ENCODE data around the gene CFAP68. TPM values are rescaled to one million over a fixed set of nuclear protein-coding genes. Genes with fewer than 3 reads are reported as not detected.

Gene CFAP68
- total and polyA plus RNA-seq, 2 of the 4 experiments (the other 2 are of a cell fraction): 10.2 to 17.0 TPM

DNA sequence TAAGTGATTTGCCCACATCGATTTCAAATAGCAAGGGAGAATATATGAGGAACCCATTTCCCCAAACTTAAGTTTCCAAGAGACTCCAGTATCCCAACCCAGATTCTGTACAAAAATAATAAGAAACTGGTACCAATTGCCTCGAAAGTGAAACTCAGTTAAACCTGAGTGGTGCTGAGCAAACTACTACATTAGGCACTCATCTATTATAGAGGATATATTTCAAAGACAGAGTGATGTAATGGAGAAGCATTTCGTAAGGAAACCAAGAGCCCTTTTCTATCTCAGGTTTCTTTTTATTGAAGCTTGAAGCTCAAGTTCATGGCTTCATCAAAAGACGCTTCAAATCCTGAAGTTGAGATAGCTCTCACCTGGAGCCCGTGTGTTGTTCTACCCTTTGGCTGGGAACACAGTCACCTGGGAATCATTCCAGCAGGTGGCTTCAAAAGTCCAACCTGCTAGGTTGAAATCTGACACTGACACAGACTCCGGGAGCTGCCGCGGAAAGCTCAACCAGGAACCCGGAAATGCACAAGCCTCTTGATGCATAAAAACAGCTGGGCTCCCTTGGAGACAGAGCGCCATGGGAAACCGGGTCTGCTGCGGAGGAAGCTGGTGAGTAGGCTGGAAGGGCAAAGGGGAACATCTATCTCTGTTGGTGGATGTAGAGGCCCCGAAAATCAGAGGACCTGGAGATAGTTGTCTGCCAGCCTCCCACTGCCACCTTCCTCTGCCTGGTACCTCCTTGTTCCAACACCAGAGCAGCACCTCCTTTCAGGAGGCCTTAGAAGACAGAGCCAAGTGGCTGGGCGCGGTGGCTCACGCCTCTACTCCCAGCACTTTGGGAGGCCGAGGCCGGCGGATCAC, 39.3 kb downstream of the CFAP68 start, which contains the start of gene C11orf52:
C11orf52 (plus strand) TSS at position 524 of the 867 bp plus-strand sequence; CDS start at position 584, 60 bp downstream.
- dilution Hi-C loops (cut with HindIII; ENCODE audit: low sequenced_read_pairs, unreplicated experiment): no loop called here
- no TSS peak for BruUV-seq (replicated peaks)
- CTCF ChIA-PET: interaction anchor here (0.9 to 1.1 kb wide), 2 partner anchors 8 to 13 kb away, joined by 3 read pairs; no protein-coding TSS in a partner anchor
- TF ChIP-seq MXI1 (IDR thresholded peaks at IDR 0.05; ENCODE audit: borderline replicate concordance, low read depth, low read length) (no peak), CEBPB (IDR thresholded peaks at IDR 0.05; ENCODE audit: low read depth, low read length) (no peak), BHLHE40 (IDR thresholded peaks at IDR 0.05; ENCODE audit: low read depth, low read length) (no peak), RFX5 (IDR thresholded peaks at IDR 0.05; ENCODE audit: low read depth, low read length) (no peak), MAFK (IDR thresholded peaks at IDR 0.05; ENCODE audit: low read depth, low read length) (no peak), MAZ (IDR thresholded peaks at IDR 0.05; ENCODE audit: borderline replicate concordance, low read depth, low read length) (no peak), POLR2A (IDR thresholded peaks at IDR 0.05; ENCODE audit: low read depth, low read length) (no peak), SMC3 (IDR thresholded peaks at IDR 0.05; ENCODE audit: low read depth, low read length) (no peak), CHD1 (IDR thresholded peaks at IDR 0.05; ENCODE audit: low read depth, low read length) (no peak), RCOR1 (IDR thresholded peaks at IDR 0.05; ENCODE audit: insufficient replicate concordance, low read length) (no peak)
- TF ChIP-seq, protein P1, sequence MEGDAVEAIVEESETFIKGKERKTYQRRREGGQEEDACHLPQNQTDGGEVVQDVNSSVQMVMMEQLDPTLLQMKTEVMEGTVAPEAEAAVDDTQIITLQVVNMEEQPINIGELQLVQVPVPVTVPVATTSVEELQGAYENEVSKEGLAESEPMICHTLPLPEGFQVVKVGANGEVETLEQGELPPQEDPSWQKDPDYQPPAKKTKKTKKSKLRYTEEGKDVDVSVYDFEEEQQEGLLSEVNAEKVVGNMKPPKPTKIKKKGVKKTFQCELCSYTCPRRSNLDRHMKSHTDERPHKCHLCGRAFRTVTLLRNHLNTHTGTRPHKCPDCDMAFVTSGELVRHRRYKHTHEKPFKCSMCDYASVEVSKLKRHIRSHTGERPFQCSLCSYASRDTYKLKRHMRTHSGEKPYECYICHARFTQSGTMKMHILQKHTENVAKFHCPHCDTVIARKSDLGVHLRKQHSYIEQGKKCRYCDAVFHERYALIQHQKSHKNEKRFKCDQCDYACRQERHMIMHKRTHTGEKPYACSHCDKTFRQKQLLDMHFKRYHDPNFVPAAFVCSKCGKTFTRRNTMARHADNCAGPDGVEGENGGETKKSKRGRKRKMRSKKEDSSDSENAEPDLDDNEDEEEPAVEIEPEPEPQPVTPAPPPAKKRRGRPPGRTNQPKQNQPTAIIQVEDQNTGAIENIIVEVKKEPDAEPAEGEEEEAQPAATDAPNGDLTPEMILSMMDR (conservative IDR thresholded peaks at IDR 0.05; ENCODE audit: low read depth, low read length): no peak
- TF ChIP-seq, protein P2, sequence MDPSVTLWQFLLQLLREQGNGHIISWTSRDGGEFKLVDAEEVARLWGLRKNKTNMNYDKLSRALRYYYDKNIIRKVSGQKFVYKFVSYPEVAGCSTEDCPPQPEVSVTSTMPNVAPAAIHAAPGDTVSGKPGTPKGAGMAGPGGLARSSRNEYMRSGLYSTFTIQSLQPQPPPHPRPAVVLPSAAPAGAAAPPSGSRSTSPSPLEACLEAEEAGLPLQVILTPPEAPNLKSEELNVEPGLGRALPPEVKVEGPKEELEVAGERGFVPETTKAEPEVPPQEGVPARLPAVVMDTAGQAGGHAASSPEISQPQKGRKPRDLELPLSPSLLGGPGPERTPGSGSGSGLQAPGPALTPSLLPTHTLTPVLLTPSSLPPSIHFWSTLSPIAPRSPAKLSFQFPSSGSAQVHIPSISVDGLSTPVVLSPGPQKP (IDR thresholded peaks at IDR 0.05; ENCODE audit: borderline replicate concordance, low read depth, low read length): no peak
- TF ChIP-seq, protein P3, sequence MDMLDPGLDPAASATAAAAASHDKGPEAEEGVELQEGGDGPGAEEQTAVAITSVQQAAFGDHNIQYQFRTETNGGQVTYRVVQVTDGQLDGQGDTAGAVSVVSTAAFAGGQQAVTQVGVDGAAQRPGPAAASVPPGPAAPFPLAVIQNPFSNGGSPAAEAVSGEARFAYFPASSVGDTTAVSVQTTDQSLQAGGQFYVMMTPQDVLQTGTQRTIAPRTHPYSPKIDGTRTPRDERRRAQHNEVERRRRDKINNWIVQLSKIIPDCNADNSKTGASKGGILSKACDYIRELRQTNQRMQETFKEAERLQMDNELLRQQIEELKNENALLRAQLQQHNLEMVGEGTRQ (IDR thresholded peaks at IDR 0.05; ENCODE audit: low read depth, low read length): no peak

More for the DNA sequence above, 39.3 kb downstream of the CFAP68 start, which contains the start of gene C11orf52:
- POLR2A ChIA-PET (ENCODE audit: unreplicated experiment): no interaction called here
- Histone ChIP-seq H2BK5ac (ENCODE audit: low read depth, low read length, poor library complexity, severe bottlenecking) (peak within 1 kb of the TSS; percentile 1), H3K9me1 (ENCODE audit: insufficient read depth, low read length) (peaks cover 8% of the 10 kb centered on the region), H3K36me3 (ENCODE audit: control insufficient read depth, insufficient read depth, low read length) (no peaks in the 10 kb centered on the region), H2BK120ac (ENCODE audit: low read depth, low read length) (peak within 1 kb of the TSS; percentile 77), H3K27me3 (ENCODE audit: control insufficient read depth, insufficient read depth, low read length) (no peaks in the 10 kb centered on the region), H4K8ac (ENCODE audit: low read depth in 2 of 2, low read length in 2 of 2) (peak within 1 kb of the TSS; percentile 84; a peak in 3 of 4 replicates), H3K9me3 (ENCODE audit: control insufficient read depth, insufficient read depth, low read length) (no peaks in the 10 kb centered on the region), H3K27ac (ENCODE audit: insufficient read depth, low read length) (no peak within 1 kb of the TSS), H3K23ac (ENCODE audit: low read depth, low read length) (0 out of 2 replicates have a peak within 1 kb of the TSS, but pooled peaks have one; percentile 43), H3K4me3 (ENCODE audit: insufficient read depth, low read depth, low read length) (peak within 1 kb of the TSS; percentile 23; the same call in 1 of the 2 replicates), H4K91ac (ENCODE audit: insufficient read depth, low read depth, low read length) (peak within 1 kb of the TSS; percentile 19), H2AFZ (replicated peaks; ENCODE audit: low read length, poor library complexity) (peak within 1 kb of the TSS; percentile 83), H3K79me1 (ENCODE audit: low read depth in 1 of 2, low read length in 2 of 2) (peaks cover 0 to 3% of the 10 kb centered on the region in 2 experiments; a peak in 2 of 4 replicates), H3K18ac (ENCODE audit: low read depth, low read length) (peak within 1 kb of the TSS; percentile 56), H4K20me1 (ENCODE audit: insufficient read depth, low read length) (no peaks in the 10 kb centered on the region), H2BK20ac (ENCODE audit: low read depth, low read length) (peak within 1 kb of the TSS; percentile 16; the same call in 1 of the 2 replicates), H3K9ac (ENCODE audit: low read depth, low read length) (peak within 1 kb of the TSS; percentile 27; the same call in 1 of the 2 replicates), H3K56ac (ENCODE audit: extremely low read depth, insufficient read depth, low read length) (no peak within 1 kb of the TSS), H2BK15ac (ENCODE audit: low read depth, low read length) (peak within 1 kb of the TSS; percentile 28; the same call in 2 of the 3 replicates), H3K4ac (ENCODE audit: low read depth, low read length) (peak within 1 kb of the TSS; percentile 37), H3K14ac (replicated peaks; ENCODE audit: low read depth, low read length) (peak within 1 kb of the TSS; percentile 27), H3K4me2 (ENCODE audit: low read depth, low read length) (peak within 1 kb of the TSS; percentile 88), H3K4me1 (ENCODE audit: control insufficient read depth, insufficient read depth, low read length) (peaks cover 16% of the 10 kb centered on the region), H4K5ac (ENCODE audit: low read depth, low read length) (peak within 1 kb of the TSS; percentile 94), H2AK5ac (ENCODE audit: low read depth, low read length) (0 out of 2 replicates have a peak within 1 kb of the TSS, but pooled peaks have one; percentile 40), H2AK9ac (replicated peaks; ENCODE audit: low read depth, low read length, poor library complexity) (peak within 1 kb of the TSS; percentile 52)
- WGBS, 2 experiments (ENCODE audit: extremely low coverage in 2 of 2, insufficient read length in 1 of 2): 17% methylated on average over 4 of the region's 19 CpGs; no CpG with 5 or more reads in 1 of the 2 experiments
- DNase-seq (peak; percentile 57), ATAC-seq (ENCODE audit: low read depth) (peak; percentile 35)
- in situ Hi-C loops (cut with MboI; ENCODE audit: low sequenced_read_pairs) (no loop called here), intact Hi-C loops (cut with micrococcal nuclease) (no loop called here)

Data from IMR-90 (cell line).